ENCODE data around the gene IQGAP3. TPM values are rescaled to one million over a fixed set of nuclear protein-coding genes. Genes with fewer than 3 reads are reported as not detected.

The IQGAP3 gene
- total RNA-seq, 2 donors from 2014 or later = 28.6 to 36.9 TPM

- Mint-ChIP-seq H3K4me3 (no peak overlapping the region), H3K27ac (no peak overlapping the region), H3K9me3 (no peaks in the 10 kb centered on the region), H3K27me3 (ENCODE audit: insufficient read depth) (no peaks in the 10 kb centered on the region), H3K4me1 (peaks cover 4% of the 10 kb centered on the region), H3K36me3 (ENCODE audit: low read depth) (peaks cover 32% of the 10 kb centered on the region)
- Histone ChIP-seq H3K4me3 (ENCODE audit: low read length) (no peak overlapping the region), H3K9me3 (ENCODE audit: control insufficient read depth, low read length) (no peaks in the 10 kb centered on the region), H3K27me3 (ENCODE audit: control insufficient read depth, insufficient read depth, low read length, poor library complexity, severe bottlenecking) (no peaks in the 10 kb centered on the region), H3K36me3 (ENCODE audit: control insufficient read depth, insufficient read depth, low read length) (peaks cover 32% of the 10 kb centered on the region), H3K9ac (ENCODE audit: extremely low read depth, low read length, poor library complexity, severe bottlenecking) (no peak overlapping the region), H3K27ac (ENCODE audit: low read depth, low read length) (no peak overlapping the region), H3K4me1 (ENCODE audit: control insufficient read depth, insufficient read depth, low read length) (no peaks in the 10 kb centered on the region)
- no peak for TF ChIP-seq CTCF (conservative IDR thresholded peaks at IDR 0.05)
- 75 to 89% methylated on average over 2 to 3 of the region's 3 CpGs for WGBS, 2 experiments (ENCODE audit: insufficient coverage in 1 of 2, insufficient read length in 1 of 2)
- DNase-seq = no peak
Measured at GRCh38 chr1:156524481-156524869, 47.9 kb downstream of the IQGAP3 start.

GRCh38 chr1:156523801-156524480, 48.4 kb downstream of the IQGAP3 start:
- H3K27ac Mint-ChIP-seq = no peak overlapping the region
- H3K4me3 Mint-ChIP-seq = no peak overlapping the region
- no peak for TF ChIP-seq CTCF (conservative IDR thresholded peaks at IDR 0.05)
- H3K36me3 Mint-ChIP-seq (ENCODE audit: low read depth) = peaks cover 26% of the 10 kb centered on the region
- H3K27ac ChIP-seq (ENCODE audit: low read depth, low read length) = no peak overlapping the region
- H3K4me1 Mint-ChIP-seq = peaks cover 4% of the 10 kb centered on the region
- DNase-seq = no peak
- H3K9me3 ChIP-seq (ENCODE audit: control insufficient read depth, low read length) = no peaks in the 10 kb centered on the region
- WGBS, 2 experiments (ENCODE audit: insufficient coverage in 1 of 2, insufficient read length in 1 of 2) = 88 to 94% methylated on average over 1 to 2 of the region's 2 CpGs
- no peak overlapping the region for H3K4me3 ChIP-seq (ENCODE audit: low read length)
- no peaks in the 10 kb centered on the region for H3K9me3 Mint-ChIP-seq
- no peaks in the 10 kb centered on the region for H3K27me3 ChIP-seq (ENCODE audit: control insufficient read depth, insufficient read depth, low read length, poor library complexity, severe bottlenecking)
- no peaks in the 10 kb centered on the region for H3K4me1 ChIP-seq (ENCODE audit: control insufficient read depth, insufficient read depth, low read length)
- no peak overlapping the region for H3K9ac ChIP-seq (ENCODE audit: extremely low read depth, low read length, poor library complexity, severe bottlenecking)
- peaks cover 27% of the 10 kb centered on the region for H3K36me3 ChIP-seq (ENCODE audit: control insufficient read depth, insufficient read depth, low read length)
- no peaks in the 10 kb centered on the region for H3K27me3 Mint-ChIP-seq (ENCODE audit: insufficient read depth)

- Mint-ChIP-seq H3K27ac (no peak overlapping the region), H3K36me3 (ENCODE audit: low read depth) (peaks cover 12% of the 10 kb centered on the region), H3K4me3 (no peak overlapping the region), H3K4me1 (peaks cover 4% of the 10 kb centered on the region), H3K9me3 (no peaks in the 10 kb centered on the region), H3K27me3 (ENCODE audit: insufficient read depth) (no peaks in the 10 kb centered on the region)
- DNase-seq = no peak
- Histone ChIP-seq H3K4me1 (ENCODE audit: control insufficient read depth, insufficient read depth, low read length) (no peaks in the 10 kb centered on the region), H3K4me3 (ENCODE audit: low read length) (no peak overlapping the region), H3K9ac (ENCODE audit: extremely low read depth, low read length, poor library complexity, severe bottlenecking) (no peak overlapping the region), H3K27me3 (ENCODE audit: control insufficient read depth, insufficient read depth, low read length, poor library complexity, severe bottlenecking) (no peaks in the 10 kb centered on the region), H3K27ac (ENCODE audit: low read depth, low read length) (no peak overlapping the region), H3K36me3 (ENCODE audit: control insufficient read depth, insufficient read depth, low read length) (peaks cover 14% of the 10 kb centered on the region), H3K9me3 (ENCODE audit: control insufficient read depth, low read length) (no peaks in the 10 kb centered on the region)
- TF ChIP-seq CTCF (conservative IDR thresholded peaks at IDR 0.05) = no peak
Measured at GRCh38 chr1:156522443-156522970, 49.9 kb downstream of the IQGAP3 start.

Data from endodermal cell (in vitro differentiated cells).